ENCODE data around the gene TRIM31. TPM values are rescaled to one million over a fixed set of nuclear protein-coding genes. Genes with fewer than 3 reads are reported as not detected.

The TRIM31 gene
- total and polyA plus RNA-seq, 10 donors = 0.09 to 0.14 TPM; not detected in 8

GRCh38 chr6:30063315-30063714 is 49.6 kb downstream of the TRIM31 start:
- intact Hi-C loops (cut with DNase I; ENCODE audit: low total_unique reads) = no loop called here

GRCh38 chr6:30062471-30063178 is 50.3 kb downstream of the TRIM31 start:
- peak overlapping the region in 6 of 8 donors; percentile 80 to 97 (median 86) for H3K4me3 ChIP-seq
- peaks cover 0 to 32% (median 13%) of the 10 kb centered on the region in 6 donors for H3K36me3 ChIP-seq
- H3K4me1 ChIP-seq = peaks cover 23 to 72% (median 45%) of the 10 kb centered on the region in 6 donors
- TF ChIP-seq POLR2A (IDR thresholded peaks at IDR 0.05) = no peak
- no peak for TF ChIP-seq CTCF (IDR thresholded peaks at IDR 0.05 in 8 of 11, conservative IDR thresholded peaks at IDR 0.05 in 3 of 11)
- no peak for TF ChIP-seq POLR2AphosphoS5 (IDR thresholded peaks at IDR 0.05)
- no peaks in the 10 kb centered on the region for H3K9me3 ChIP-seq
- peak overlapping the region in 5 of 8 donors; percentile 91 to 94 (median 93) for H3K27ac ChIP-seq
- no peaks in the 10 kb centered on the region for H3K27me3 ChIP-seq (replicated peaks in 1 of 7)
- no peak for DNase-seq
- 89 to 95% (median 93%) methylated on average over 7 of the region's 7 CpGs for WGBS, 5 donors
- intact Hi-C loops (cut with DNase I; ENCODE audit: low total_unique reads) = no loop called here

More at GRCh38 chr6:30063315-30063714, 49.6 kb downstream of the TRIM31 start:
- no peak for DNase-seq
- Histone ChIP-seq H3K36me3 (peaks cover 0 to 25% (median 9%) of the 10 kb centered on the region in 6 donors), H3K4me1 (peaks cover 30 to 79% (median 51%) of the 10 kb centered on the region in 6 donors), H3K27ac (no peak overlapping the region), H3K4me3 (no peak overlapping the region), H3K27me3 (replicated peaks in 1 of 7) (no peaks in the 10 kb centered on the region), H3K9me3 (no peaks in the 10 kb centered on the region)
- TF ChIP-seq POLR2AphosphoS5 (IDR thresholded peaks at IDR 0.05) = no peak
- no peak for TF ChIP-seq CTCF (IDR thresholded peaks at IDR 0.05 in 8 of 11, conservative IDR thresholded peaks at IDR 0.05 in 3 of 11)
- no peak for TF ChIP-seq POLR2A (IDR thresholded peaks at IDR 0.05)
- 67 to 90% (median 71%) methylated on average over 2 of the region's 2 CpGs for WGBS, 5 donors

GRCh38 chr6:30061858-30062458 is 50.9 kb downstream of the TRIM31 start:
- Histone ChIP-seq H3K27me3 (replicated peaks in 1 of 7) (no peaks in the 10 kb centered on the region), H3K9me3 (no peaks in the 10 kb centered on the region), H3K4me3 (peak overlapping the region; percentile 68 to 97 (median 84)), H3K27ac (peak overlapping the region; percentile 87 to 94 (median 92)), H3K36me3 (peaks cover 0 to 38% (median 20%) of the 10 kb centered on the region in 6 donors), H3K4me1 (peaks cover 21 to 68% (median 42%) of the 10 kb centered on the region in 6 donors)
- no peak for DNase-seq
- no peak for TF ChIP-seq CTCF (IDR thresholded peaks at IDR 0.05 in 8 of 11, conservative IDR thresholded peaks at IDR 0.05 in 3 of 11)
- no peak for TF ChIP-seq POLR2A (IDR thresholded peaks at IDR 0.05)
- TF ChIP-seq POLR2AphosphoS5 (IDR thresholded peaks at IDR 0.05) = no peak
- WGBS, 5 donors = 52 to 59% (median 55%) methylated on average over 13 of the region's 13 CpGs
- intact Hi-C loops (cut with DNase I; ENCODE audit: low total_unique reads) = no loop called here

All from spleen (tissue), 11 donors.